Measurements from ENCODE around the gene HBZ. TPM values are rescaled to one million over a fixed set of nuclear protein-coding genes. Genes with fewer than 3 reads are reported as not detected.

The HBZ gene
- total and polyA plus RNA-seq, 9 of the 15 experiments (the other 6 are each of a cell fraction or from before 2014, with no cell fraction given): 58.0 to 610 (median 113) TPM

DNA sequence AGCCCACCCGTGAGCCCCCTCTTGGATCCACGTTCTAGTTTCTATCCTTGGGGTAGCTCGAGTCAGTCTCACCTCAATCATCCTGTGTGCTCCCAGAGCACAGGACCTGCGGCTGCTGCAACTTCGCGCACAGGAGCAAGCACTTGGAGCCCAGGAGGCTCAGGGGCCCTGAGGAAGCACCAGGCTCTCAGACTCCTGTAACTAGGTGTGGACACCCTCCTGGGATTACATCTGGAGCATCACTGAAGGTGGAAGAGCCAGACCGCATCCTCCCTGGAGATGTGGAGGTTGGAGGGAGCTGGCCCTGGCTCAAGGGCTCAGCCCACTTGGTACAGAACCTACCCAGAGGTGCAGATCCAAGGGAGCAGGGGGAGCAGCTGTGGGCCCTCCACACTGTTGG lies 30.6 kb downstream of the HBZ start:
- Histone ChIP-seq H3K79me2 (ENCODE audit: control insufficient read depth, insufficient read depth, low read length) (peaks cover 36% of the 10 kb centered on the region), H3K27ac (ENCODE audit: extremely low read depth, low read depth, low read length) (no peak overlapping the region), H3K36me3 (ENCODE audit: control insufficient read depth, insufficient read depth, low read length) (peaks cover 36% of the 10 kb centered on the region), H4K20me1 (replicated peaks; ENCODE audit: control insufficient read depth, insufficient read depth, low read length) (0 out of 2 replicates have a peak, but pooled peaks cover 6% of the 10 kb centered on the region), H3K9me1 (ENCODE audit: control insufficient read depth, insufficient read depth, low read length) (peaks cover 3% of the 10 kb centered on the region), H3K4me2 (ENCODE audit: insufficient read depth, low read length) (no peak overlapping the region), H3K9me3 (replicated peaks; ENCODE audit: control insufficient read depth, insufficient read depth, low read depth, low read length) (no peaks in the 10 kb centered on the region), H3K27me3 (ENCODE audit: control insufficient read depth in 2 of 2, insufficient read depth in 2 of 2, low read length in 2 of 2) (no peaks in the 10 kb centered on the region), H2AFZ (ENCODE audit: low read depth, low read length) (no peak overlapping the region), H3K4me1 (replicated peaks in 1 of 2; ENCODE audit: control insufficient read depth in 2 of 2, insufficient read depth in 2 of 2, low read length in 2 of 2) (peaks cover 17 to 48% of the 10 kb centered on the region in 2 experiments; a peak in 4 of 5 replicates), H3K4me3 (no peak overlapping the region), H3K9ac (ENCODE audit: insufficient read depth in 1 of 2, low read depth in 2 of 2, low read length in 2 of 2) (peak overlapping the region in 1 of 2 experiments; percentile 31; a peak in 1 of 4 replicates)
- intact Hi-C loops (cut with micrococcal nuclease) (no loop called here), in situ Hi-C loops (cut with MboI) (loop anchor here (5.0 kb wide), 1 partner anchor 76 kb away; no protein-coding TSS in a partner anchor)
- DNase-seq (ENCODE audit: extremely low read depth in 1 of 4, low spot score in 3 of 4): no peak
- no peak for FAIRE-seq
- TSS peak; percentile 30 for BruUV-seq (replicated peaks)
- POLR2A ChIA-PET: interaction anchor here (0.9 to 1.2 kb wide), 3 partner anchors 12 to 118 kb away, joined by 3 to 5 read pairs (median 3); no protein-coding TSS in a partner anchor
- CTCF ChIA-PET (ENCODE audit: low intra/inter-chr PET ratio): interaction anchor here (1.2 to 4.5 kb wide), 4 partner anchors 76 to 117 kb away, joined by 4 to 42 read pairs (median 34); no protein-coding TSS in a partner anchor
- no peak for ATAC-seq
- TF ChIP-seq SMAD1 (IDR thresholded peaks at IDR 0.05; ENCODE audit: low read depth, low read length, partially characterized antibody) (no peak), MYNN (IDR thresholded peaks at IDR 0.05) (0 out of 2 replicates have a peak, but pooled peaks have one; percentile 14), MYNN (CRISPR knock-in tag; IDR thresholded peaks at IDR 0.05) (no peak), SUPT5H (IDR thresholded peaks at IDR 0.05) (0 out of 2 replicates have a peak, but pooled peaks have one; percentile 15), POLR2G (IDR thresholded peaks at IDR 0.05; ENCODE audit: low read depth, low read length) (peak; percentile 33), POLR2A (conservative IDR thresholded peaks at IDR 0.05) (peak; percentile 26; the same call in 1 of the 2 replicates)
- WGBS (ENCODE audit: insufficient coverage, low coverage, missing lambda C conversion rate): 97% methylated on average over 5 of the region's 7 CpGs

GRCh38 chr16:185213-185612 lies 32.8 kb downstream of the HBZ start:
- intact Hi-C loops (cut with micrococcal nuclease) (no loop called here), in situ Hi-C loops (cut with MboI) (no loop called here)
- Histone ChIP-seq H3K9me3 (replicated peaks; ENCODE audit: control insufficient read depth, insufficient read depth, low read depth, low read length) (peaks cover 2% of the 10 kb centered on the region; the same call in 1 of the 2 replicates), H3K4me2 (ENCODE audit: insufficient read depth, low read length) (no peak overlapping the region), H3K27ac (ENCODE audit: extremely low read depth, low read depth, low read length) (no peak overlapping the region), H3K9ac (ENCODE audit: insufficient read depth in 1 of 2, low read depth in 2 of 2, low read length in 2 of 2) (peak overlapping the region in 1 of 2 experiments; percentile 36; a peak in 1 of 4 replicates), H3K4me1 (replicated peaks in 1 of 2; ENCODE audit: control insufficient read depth in 2 of 2, insufficient read depth in 2 of 2, low read length in 2 of 2) (peaks cover 9 to 46% of the 10 kb centered on the region in 2 experiments; a peak in 4 of 5 replicates), H3K4me3 (no peak overlapping the region), H3K27me3 (ENCODE audit: control insufficient read depth in 2 of 2, insufficient read depth in 2 of 2, low read length in 2 of 2) (no peaks in the 10 kb centered on the region), H3K36me3 (ENCODE audit: control insufficient read depth, insufficient read depth, low read length) (peaks cover 46% of the 10 kb centered on the region), H2AFZ (ENCODE audit: low read depth, low read length) (no peak overlapping the region), H3K9me1 (ENCODE audit: control insufficient read depth, insufficient read depth, low read length) (peaks cover 3% of the 10 kb centered on the region), H3K79me2 (ENCODE audit: control insufficient read depth, insufficient read depth, low read length) (peaks cover 17% of the 10 kb centered on the region), H4K20me1 (replicated peaks; ENCODE audit: control insufficient read depth, insufficient read depth, low read length) (0 out of 2 replicates have a peak, but pooled peaks cover 6% of the 10 kb centered on the region)
- BruUV-seq (replicated peaks): no TSS peak
- CTCF ChIA-PET (ENCODE audit: low intra/inter-chr PET ratio): no interaction called here
- peak; percentile 63; the same call in 1 of the 2 replicates for TF ChIP-seq ZNF263 (CRISPR knock-in tag; IDR thresholded peaks at IDR 0.05; ENCODE audit: borderline replicate concordance)
- TF ChIP-seq, protein P1, sequence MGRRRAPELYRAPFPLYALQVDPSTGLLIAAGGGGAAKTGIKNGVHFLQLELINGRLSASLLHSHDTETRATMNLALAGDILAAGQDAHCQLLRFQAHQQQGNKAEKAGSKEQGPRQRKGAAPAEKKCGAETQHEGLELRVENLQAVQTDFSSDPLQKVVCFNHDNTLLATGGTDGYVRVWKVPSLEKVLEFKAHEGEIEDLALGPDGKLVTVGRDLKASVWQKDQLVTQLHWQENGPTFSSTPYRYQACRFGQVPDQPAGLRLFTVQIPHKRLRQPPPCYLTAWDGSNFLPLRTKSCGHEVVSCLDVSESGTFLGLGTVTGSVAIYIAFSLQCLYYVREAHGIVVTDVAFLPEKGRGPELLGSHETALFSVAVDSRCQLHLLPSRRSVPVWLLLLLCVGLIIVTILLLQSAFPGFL (CRISPR knock-in tag; IDR thresholded peaks at IDR 0.05): no peak
- TF ChIP-seq, protein P2, sequence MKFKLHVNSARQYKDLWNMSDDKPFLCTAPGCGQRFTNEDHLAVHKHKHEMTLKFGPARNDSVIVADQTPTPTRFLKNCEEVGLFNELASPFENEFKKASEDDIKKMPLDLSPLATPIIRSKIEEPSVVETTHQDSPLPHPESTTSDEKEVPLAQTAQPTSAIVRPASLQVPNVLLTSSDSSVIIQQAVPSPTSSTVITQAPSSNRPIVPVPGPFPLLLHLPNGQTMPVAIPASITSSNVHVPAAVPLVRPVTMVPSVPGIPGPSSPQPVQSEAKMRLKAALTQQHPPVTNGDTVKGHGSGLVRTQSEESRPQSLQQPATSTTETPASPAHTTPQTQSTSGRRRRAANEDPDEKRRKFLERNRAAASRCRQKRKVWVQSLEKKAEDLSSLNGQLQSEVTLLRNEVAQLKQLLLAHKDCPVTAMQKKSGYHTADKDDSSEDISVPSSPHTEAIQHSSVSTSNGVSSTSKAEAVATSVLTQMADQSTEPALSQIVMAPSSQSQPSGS (CRISPR knock-in tag; IDR thresholded peaks at IDR 0.05): no peak
- peak; percentile 44; the same call in 1 of the 2 replicates for TF ChIP-seq POLR2A (conservative IDR thresholded peaks at IDR 0.05)
- no peak for TF ChIP-seq NBN (IDR thresholded peaks at IDR 0.05; ENCODE audit: low read depth)
- TF ChIP-seq MED1 (CRISPR knock-in tag; IDR thresholded peaks at IDR 0.05; ENCODE audit: borderline replicate concordance): no peak
- TF ChIP-seq POLR2G (IDR thresholded peaks at IDR 0.05; ENCODE audit: low read depth, low read length): peak; percentile 50
- whole genome bisulfite sequencing (ENCODE audit: insufficient coverage, low coverage, missing lambda C conversion rate): 90% methylated on average over 13 of the region's 13 CpGs
- POLR2A ChIA-PET: interaction anchor here (0.6 to 1.3 kb wide), 6 partner anchors 17 to 132 kb away, joined by 3 read pairs; partner anchors contain the start of gene POLR3K
- FAIRE-seq (no peak), ATAC-seq (no peak), DNase-seq (ENCODE audit: extremely low read depth in 1 of 4, low spot score in 3 of 4) (no peak)
